NCI-H1930 (cell line): ENCODE data around the gene CSF2.

Experiments
- DNase-seq, 2 experiments: peaks; one replicate each; lab custom pipeline; 2025; lab: John Stamatoyannopoulos, UW

The CSF2 gene

GRCh38 chr5:132054697-132055440 is 18.7 kb upstream of the CSF2 start:
- no peak for DNase-seq

GRCh38 chr5:132055441-132055807 is 18.2 kb upstream of the CSF2 start:
- no peak for DNase-seq

DNA sequence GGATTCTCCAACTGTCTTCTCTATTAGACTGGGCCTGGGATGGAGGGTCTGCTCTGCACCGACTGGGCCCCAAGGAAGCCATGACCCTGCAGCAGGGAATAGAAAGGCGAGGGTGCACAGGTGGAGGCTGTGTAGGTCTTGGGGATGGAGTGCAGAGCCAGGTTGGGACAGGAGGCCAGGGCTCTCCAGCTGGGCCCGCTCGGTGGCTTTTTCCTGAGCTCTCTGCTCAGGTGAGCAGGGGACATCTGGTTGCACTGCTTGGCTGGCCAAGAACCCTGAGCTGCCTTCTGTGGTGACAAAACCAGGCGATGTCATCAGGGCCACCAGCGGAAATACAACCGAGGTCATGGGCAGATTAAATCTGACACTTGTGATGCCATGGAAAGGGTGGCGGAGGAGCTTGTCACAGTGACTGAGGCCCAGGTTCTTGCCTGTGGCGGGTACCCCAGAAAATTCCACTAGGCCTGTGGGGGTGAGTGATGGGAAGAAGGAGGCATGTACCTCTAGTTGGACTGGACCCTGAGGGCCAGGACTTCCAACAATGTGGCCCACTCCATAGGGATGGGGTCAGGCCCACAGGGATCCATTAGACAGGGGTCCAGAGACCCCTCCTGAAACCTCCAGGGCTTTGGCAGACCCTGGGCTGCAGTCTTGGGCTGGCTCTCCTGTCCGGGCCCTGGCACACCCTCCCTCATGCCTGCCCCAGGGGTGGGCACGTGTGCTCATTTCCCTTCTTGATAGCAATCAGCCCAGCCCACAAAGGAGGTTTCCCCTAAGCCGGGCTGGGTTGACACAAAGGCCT is 17.6 kb upstream of the CSF2 start:
- no peak for DNase-seq

GRCh38 chr5:132056610-132057497 is 16.7 kb upstream of the CSF2 start:
- DNase-seq, result no peak

DNA sequence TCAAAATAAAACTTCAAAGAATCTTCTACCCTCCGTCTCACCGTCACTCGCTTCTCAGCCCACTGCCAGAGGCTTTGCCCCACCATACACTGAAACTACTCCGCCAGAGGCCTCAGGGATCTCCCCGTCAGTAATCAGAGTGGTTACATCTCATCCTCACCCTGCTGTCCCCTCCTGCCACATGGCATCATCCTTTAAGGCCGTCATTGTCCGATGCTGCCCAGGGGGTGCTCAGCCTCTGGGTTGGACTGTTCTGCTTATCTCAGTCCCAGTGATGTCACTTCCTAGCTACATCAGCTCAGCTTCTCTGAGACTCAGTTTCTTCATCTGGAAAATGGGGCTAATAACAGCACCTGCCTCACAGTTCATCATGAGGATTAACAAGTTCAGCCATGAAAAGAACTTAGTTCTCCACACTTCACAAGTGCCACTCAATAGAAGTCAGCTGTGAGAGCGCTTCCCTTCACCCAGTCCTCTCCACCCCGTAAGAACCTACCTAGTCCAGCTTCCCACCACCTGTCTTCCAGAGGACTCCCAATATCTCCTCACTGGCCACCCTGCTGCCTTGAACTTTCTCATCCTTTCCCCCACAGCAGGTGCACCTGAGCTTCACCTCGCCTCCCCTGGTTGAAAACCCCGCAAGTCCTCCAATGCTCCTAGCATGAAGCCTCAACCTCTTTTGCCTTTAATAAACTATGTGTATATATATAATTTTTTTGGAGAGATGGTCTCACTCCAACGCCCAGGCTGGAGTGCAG is 15.9 kb upstream of the CSF2 start:
- DNase-seq, result no peak

GRCh38 chr5:132058646-132059042 is 14.9 kb upstream of the CSF2 start:
- no peak for DNase-seq

DNA sequence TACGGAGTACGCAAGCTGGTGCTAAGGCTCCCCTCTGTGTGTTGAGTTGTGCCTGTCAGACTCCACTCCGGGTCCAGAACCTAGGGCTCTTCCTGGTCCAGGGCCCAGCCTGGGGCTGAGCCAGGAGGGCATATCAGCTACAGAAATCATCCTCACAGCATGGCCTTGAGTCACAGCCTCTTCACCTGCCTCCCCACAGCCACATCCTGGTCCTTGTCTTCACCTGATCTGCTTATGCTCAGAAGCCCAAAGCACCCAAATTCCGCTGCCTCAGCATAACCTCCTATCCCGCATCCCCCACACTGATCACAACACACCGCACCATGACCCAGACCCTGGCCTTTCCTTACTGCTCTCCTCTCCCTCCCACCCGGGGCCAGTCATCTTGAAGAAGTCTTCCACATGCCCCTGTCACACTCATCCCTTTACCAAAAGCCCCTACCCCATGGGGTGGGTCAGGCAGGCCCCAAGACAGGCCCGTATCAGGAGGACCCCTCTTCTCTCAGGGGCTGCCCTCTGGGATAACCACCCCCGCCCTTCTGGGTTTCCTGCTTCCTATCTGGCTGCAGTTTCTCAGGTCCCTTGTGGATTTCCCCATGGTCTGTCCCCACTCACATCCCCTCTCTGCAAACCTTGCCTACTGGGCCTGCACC is 14.4 kb upstream of the CSF2 start:
- DNase-seq, result no peak

DNA sequence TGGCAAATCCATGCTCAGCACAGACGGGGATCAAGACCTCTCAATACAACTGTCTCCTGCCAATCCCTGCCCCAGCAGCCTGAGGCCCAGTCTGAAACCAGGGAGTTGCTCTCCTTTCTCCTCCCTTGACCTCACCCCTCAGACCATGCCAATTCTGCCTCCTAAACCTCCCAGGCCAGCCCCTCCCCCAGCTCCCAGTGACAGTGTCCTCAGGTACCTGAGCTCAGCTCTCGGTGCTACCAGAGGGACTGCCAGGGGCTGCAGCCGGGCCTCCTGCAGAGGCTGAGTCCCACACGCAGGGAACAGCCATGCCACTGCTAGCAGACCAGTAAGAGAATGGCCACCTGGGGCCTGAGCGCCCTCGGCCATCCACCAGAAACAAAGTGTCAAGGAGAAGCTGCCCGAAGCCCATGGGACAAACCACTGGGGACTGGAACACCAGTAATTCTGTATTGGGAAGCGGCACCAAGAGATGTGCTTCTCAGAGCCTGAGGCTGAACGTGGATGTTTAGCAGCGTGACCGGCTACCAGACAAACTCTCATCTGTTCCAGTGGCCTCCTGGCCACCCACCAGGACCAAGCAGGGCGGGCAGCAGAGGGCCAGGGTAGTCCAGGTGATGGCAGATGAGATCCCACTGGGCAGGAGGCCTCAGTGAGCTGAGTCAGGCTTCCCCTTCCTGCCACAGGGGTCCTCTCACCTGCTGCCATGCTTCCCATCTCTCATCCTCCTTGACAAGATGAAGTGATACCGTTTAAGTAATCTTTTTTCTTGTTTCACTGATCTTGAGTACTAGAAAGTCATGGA is 13.7 kb upstream of the CSF2 start:
- DNase-seq, result no peak

- DNase-seq, result no peak
These were observed 13.0 kb upstream of the CSF2 start, which contains the start of gene IL3 for GRCh38 chr5:132060501-132061161. TSS of gene IL3 (plus strand) at chr5:132060655. CDS start at chr5:132060707, 52 bp downstream.

- DNase-seq, result peak in 1 of 2 experiments; percentile 24
These were observed 10.3 kb upstream of the CSF2 start for GRCh38 chr5:132063090-132063911.

GRCh38 chr5:132064140-132064539 is 9.4 kb upstream of the CSF2 start:
- no peak for DNase-seq

GRCh38 chr5:132064738-132065331 is 8.8 kb upstream of the CSF2 start:
- peak in 1 of 2 experiments; percentile 35 for DNase-seq

GRCh38 chr5:132065351-132065937 is 8.1 kb upstream of the CSF2 start:
- peak in 1 of 2 experiments; percentile 23 for DNase-seq

GRCh38 chr5:132065951-132066701 is 7.5 kb upstream of the CSF2 start:
- DNase-seq, result no peak

- no peak for DNase-seq
These were observed 6.7 kb upstream of the CSF2 start for GRCh38 chr5:132066871-132067270.

GRCh38 chr5:132067451-132067850 is 6.1 kb upstream of the CSF2 start:
- DNase-seq, result no peak
